Ecto neural progenitor cell (in vitro differentiated cells): Measurements from ENCODE around the gene ATAD5.
A peak's percentile ranks its signal among the peaks of the same experiment; 100 is the strongest.
"Not testable (repeated sequence)": the region's sequence is repeated elsewhere in the genome, so short reads cannot be mapped to it uniquely, and the experiment has no call there.

Experiments
- DNase-seq: peaks from one replicate; pipeline ENCODE4 v3.0.0-alpha.2; 2018; ENCODE audit warnings: low spot score

ATAD5 gene

GRCh38 chr17:30915833-30916611 is 84.3 kb downstream of the ATAD5 start:
- no peak for DNase-seq

DNA sequence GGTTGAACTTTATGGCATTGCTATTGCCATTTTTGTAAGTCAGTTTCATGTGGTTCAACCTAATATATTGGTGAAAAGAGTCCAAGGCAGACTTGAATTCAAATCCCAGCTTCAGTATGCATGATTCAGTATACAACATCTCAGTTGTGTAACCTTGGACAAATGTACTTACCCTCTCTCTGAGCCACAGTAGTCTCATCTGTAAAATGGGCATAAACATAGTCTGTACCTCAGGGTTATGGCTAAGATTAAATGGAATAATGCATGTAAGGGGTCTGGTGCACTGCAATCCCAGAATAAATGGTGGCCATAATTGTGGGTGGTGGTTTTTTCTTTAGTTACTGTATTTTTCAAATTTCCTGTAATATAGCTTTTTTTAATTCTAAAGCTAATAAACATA is 85.3 kb downstream of the ATAD5 start:
- no peak for DNase-seq

DNA sequence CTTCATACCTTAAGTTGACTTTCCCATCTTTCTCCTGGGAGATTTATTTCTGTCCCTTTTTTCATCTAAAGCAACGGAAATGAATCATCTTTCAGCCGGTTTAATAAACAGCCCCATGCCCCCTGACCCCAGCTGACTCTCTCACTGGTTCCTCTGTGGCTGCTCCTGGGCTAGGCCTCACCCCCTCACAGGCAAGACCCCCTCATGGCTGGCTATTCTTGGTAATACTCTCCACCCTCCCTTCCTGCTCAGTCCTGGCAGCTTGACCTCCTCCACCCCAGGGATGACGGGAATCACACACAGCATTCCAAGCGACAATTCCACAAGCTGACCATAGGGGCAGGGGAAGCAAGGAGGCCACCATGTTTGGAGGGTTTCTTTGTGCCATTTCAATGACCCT is 88.5 kb downstream of the ATAD5 start:
- DNase-seq = peak; percentile 69

DNA sequence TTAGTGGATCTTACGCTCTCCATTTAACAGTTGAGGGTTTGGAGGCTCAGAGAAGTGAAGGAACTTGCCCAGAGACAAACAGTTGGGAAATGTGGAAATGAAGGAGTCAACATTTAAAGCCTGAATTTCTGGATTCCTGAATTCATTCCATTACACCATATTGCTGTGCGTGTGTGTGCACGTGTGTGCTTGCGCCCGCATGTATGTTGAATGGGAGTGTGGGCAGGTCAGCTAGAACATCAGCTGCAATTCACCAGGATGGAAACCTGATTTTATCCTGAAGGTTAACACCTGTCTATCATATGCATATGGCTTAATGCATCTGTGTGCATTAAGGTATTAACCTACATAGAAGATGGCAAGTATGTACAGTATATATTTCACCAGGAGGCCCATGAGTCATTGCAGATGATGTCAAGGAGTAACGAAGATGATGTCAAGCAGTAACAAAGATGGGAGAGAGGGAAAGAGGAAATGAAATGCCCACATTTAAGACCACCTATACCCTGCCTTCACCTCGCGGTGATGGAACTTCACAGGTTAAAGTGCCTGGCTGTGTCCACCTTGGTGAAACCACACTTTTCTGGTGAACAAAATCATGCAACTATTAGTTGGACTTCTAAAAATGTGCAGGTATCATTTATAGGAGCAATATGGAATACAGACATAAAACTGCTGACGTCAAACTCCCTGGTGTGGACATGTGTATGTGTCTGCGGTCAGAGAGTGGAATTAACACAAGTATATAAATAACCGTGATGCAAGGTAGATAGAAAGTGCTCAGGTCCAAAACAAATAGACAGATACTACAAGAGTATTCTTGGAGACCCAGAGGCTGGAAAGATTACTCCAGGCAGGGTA is 89.1 kb downstream of the ATAD5 start:
- DNase-seq = no peak

GRCh38 chr17:30921544-30922196 is 89.9 kb downstream of the ATAD5 start, which contains the start of gene ADAP2:
Gene ADAP2, plus strand, starts transcription at chr17:30921945. Its CDS starts 70 bp downstream, at chr17:30922015.
- DNase-seq = peak; percentile 77

DNA sequence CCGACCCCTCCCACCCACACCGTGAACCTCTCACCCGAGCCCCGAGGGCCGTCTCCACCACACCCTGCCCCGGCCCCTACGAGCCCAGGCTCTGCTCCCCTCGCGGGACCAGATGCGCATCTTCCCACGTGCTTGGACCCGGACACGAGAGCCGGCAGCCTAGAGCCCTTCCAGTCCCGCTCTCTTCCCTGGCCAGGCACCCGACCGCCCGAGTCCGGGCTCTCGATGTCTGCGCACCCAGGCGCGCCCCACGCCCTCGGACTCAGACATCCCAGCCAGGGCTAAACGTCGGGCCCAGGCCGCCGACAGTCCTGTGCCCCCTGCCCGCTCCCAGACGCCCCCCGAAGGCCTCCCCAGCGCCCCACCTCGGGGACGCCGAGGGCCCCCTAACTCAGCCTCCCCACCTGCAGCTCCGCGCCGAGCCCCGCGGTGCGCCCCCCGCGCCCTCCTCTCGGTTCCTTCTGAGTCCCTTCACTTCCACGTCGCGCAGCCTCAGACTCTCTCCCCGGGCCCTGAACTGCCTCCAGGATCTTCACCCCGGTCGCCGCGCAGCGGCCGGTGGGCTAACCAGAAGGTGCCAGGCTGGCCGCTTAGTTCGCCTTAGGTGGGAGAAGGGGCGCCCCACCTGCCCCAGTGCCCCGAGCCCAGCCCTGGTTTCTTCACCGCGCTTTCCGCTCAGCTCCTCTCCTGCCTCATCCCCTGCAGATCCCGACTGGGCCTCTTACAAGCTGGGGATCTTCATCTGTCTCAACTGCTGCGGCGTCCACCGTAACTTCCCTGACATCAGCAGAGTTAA is 90.7 kb downstream of the ATAD5 start:
- peak; percentile 65 for DNase-seq

- DNase-seq = no peak
Observed at GRCh38 chr17:30924341-30924740, 92.6 kb downstream of the ATAD5 start.

DNA sequence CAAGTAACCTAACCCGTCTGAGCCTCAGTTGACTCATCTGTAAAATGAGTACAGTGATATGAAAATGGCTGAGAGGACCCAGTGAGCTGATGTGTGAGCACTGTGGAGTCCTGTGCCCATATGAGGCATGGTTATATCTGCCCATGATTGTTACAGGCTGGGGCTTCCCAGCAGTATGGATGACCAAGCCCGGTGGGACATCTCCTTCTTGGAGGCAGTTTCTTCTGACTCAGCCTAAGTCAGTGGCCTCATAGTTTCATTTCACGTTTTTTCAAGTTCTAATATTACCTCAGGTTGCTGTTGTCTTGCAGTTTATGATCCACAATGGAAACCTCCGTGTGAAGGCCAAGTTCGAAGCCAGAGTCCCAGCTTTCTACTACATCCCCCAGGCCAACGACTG is 94.8 kb downstream of the ATAD5 start:
- DNase-seq = no peak

DNA sequence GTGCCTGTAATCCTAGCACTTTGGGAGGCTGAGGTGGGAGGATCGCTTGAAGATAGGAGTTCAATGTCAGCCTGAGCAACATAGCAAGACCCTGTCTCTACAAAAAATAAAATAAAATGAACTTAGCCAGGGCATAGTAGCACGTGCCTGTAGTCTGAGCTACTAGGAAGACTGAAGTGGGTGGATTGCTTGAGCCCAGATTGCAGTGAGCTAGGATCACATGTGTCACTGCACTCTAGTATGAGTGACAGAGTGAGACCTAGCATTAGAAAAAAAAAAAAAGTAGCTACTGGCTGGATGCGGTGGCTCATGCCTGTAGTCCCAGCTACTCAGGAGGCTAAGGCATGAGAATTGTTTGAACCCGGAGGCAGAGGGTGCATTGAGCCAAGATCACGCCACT is 96.0 kb downstream of the ATAD5 start:
- no peak for DNase-seq

GRCh38 chr17:30928584-30928983 is 96.8 kb downstream of the ATAD5 start:
- no peak for DNase-seq

GRCh38 chr17:30929081-30929633 is 97.4 kb downstream of the ATAD5 start:
- DNase-seq = no peak

- DNase-seq = not testable (repeated sequence)
Observed at GRCh38 chr17:30929861-30930260, 98.1 kb downstream of the ATAD5 start.

DNA sequence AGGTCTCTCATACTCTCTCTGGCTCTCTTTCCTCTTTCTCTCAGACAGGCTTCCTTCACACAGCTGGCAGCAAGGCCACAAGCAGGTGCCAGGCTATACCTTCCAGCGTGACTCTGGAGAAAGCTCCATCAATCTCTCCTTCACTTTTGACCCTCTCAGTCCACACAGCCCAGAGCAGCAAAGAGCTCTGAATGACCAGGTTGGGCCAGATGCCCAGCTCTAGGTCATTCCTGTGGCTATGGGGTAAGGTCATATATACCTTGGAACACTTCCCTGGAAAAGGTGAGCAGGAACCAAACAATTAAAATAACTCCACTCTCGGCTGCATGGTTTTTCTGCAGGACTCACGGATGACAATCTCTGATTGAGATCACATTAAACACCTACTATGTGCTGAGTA is 98.7 kb downstream of the ATAD5 start:
- no peak for DNase-seq

- not testable (repeated sequence) for DNase-seq
Observed at GRCh38 chr17:30931582-30931981, 99.8 kb downstream of the ATAD5 start.

- no peak for DNase-seq
Observed at GRCh38 chr17:30933966-30934365, 102.2 kb downstream of the ATAD5 start.

DNA sequence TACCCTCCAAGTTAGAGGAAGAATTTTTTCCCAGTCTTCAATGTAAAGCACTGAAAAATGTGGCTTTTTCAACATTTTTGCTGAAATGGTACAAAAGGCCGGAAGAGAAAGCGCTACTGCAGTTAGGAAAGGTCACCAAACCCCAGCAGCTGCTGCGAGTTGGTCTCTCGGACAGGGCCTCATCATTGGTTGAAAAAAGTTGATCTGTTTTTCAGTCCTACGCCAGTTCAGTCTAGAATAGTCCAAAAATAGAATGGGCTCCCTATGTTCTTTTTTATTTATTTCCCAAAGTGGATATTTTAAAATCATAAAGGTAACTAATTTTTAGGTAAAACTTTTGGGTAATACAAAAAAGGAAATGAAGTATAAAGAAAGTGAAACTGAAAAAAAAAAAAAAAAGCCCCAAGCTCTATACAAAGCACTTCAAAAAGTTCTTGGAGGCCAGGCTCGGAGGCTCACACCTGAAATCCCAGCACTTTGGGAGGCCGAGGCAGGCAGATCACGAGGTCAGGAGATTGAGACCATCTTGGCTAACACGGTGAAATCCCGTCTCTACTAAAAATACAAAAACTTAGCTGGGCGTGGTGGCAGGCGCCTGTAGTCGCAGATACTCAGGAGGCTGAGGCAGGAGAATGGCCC is 107.4 kb downstream of the ATAD5 start:
- no peak for DNase-seq

DNA sequence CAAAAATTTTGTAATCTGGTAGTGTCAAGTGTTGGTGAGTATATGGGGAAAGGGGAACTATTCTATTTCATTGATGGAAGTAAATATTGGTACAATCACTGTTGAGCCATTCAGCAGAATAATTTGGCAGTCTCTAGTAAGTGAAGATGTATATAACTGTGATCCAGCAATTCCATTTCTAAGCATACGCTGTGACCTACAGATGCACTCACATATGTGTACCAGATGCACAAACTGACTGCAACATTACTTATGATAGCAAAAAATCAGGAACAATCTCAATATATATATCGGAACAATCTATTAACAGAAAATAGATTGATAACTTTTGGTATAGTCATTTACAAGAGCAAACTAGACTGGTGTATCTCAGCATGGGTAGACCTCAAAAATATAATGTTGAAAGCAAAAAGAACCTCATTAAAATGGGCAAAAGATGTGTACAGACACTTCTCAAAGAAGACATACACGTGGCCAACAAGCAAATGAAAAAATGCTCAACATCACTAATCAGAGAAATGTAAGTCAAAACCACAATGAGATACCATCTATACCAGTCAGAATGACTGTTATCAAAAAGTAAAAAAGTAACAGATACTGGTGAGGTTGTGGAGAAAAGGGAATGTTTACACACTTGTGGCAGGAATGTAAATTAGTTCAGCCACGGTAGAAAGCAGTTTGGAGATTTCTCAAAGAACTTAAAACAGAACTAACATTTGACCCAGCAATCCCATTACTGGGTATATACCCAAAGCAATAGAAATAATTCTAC is 110.7 kb downstream of the ATAD5 start:
- DNase-seq = no peak
